CD1c-positive myeloid dendritic cell (primary cell): ENCODE data around the gene BCAR3.
"Not testable (repeated sequence)": the region's sequence is repeated elsewhere in the genome, so short reads cannot be mapped to it uniquely, and the experiment has no call there.

Source experiments
- DNase-seq: peaks from one replicate; pipeline ENCODE4 v3.0.0-alpha.2; 2016; ENCODE audit errors: extremely low spot score

BCAR3 gene

GRCh38 chr1:93577536-93578432 is 103.9 kb downstream of the BCAR3 start:
- no peak for DNase-seq

- DNase-seq, result no peak
These were observed 104.9 kb downstream of the BCAR3 start for GRCh38 chr1:93576746-93577145.

GRCh38 chr1:93576346-93576745 is 105.3 kb downstream of the BCAR3 start:
- no peak for DNase-seq

DNA sequence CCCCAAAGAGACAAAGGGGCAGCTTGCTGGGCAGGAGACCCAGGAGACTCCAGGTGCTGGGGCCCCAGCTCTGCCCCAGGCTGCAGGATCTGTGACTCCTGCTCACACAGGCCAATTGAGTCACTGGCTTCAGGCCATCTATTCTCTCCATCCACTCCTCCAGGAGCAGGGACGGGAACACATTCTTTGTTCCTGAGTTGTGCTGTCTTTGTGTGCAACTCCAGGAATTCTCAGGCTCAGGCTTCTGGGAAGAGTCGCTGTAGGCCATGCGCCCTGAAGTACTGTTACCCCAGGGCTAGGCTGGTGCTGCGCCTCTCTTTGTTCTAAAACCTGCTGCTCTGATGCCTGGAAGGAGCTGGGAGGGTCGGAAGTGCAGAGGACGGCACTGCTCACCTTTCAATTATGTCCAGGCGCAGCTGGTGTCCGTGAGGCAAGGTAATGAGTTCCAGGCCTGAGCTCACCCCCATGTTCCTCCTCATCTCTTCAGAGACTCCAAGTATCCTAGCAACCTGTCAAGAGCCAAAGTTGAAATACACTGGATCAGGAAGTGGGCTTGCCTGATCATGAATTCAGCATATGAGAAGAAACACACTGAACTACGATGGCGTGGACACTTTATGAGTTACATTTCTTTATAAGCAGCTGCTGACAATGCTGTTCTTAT is 105.9 kb downstream of the BCAR3 start:
- no peak for DNase-seq

- no peak for DNase-seq
These were observed 106.6 kb downstream of the BCAR3 start for GRCh38 chr1:93574991-93575390.

GRCh38 chr1:93574511-93574910 is 107.1 kb downstream of the BCAR3 start:
- DNase-seq, result no peak

GRCh38 chr1:93573940-93574469 is 107.6 kb downstream of the BCAR3 start:
- DNase-seq, result no peak

DNA sequence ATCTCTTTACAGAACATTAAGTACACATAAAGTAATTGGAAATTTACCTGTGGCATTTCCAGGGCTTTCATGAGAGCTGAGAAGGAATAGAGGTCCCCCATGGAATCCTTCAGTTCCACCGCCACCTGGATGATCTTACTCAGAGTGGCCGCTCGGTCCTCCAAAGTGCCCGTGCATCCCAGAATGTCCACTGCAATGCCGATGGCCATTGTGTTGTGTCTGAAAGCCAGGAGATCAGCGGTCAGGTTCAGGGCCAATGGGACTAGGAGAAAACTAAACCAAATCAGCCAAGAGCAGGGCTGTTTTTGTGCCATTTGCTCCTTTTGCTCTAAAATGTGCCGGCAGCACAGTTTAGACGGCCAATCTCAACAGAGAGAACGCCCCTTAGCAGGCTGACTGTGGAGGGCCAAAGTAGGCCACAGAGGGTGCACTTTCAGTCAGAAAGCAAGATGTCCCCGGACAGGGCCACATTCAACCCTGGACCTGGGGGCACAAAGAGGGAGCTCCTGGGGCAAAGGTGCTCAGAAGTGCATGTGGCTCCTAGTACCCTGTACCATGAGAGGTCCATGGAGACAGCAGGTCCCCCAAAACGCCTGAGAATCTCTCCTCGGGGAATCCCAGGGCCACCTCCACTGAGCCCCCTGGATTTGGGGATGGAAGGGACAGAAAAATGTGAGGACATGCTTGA is 109.9 kb downstream of the BCAR3 start:
- no peak for DNase-seq

GRCh38 chr1:93569489-93569888 is 112.1 kb downstream of the BCAR3 start:
- DNase-seq, result no peak

GRCh38 chr1:93567255-93567918 is 114.2 kb downstream of the BCAR3 start:
- DNase-seq, result no peak

DNA sequence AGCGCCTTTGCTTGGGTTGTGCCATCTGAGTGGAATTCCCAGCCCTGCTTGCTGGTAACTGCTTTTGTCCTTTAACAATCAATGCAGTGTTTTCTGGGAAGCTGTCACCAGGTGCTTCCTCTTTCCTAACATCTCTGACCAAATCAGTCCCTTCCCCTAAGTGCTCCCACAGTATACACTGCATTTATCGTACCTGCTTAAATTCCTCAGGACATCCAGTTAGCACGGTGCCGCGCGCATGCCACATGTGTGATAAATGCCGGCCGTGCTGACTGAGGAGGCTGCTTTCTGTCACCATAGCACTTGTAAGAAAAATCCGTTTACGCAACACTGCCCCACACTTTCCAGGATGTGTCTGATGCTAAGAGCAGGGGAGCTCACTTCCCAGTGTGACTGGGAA is 115.4 kb downstream of the BCAR3 start:
- DNase-seq, result no peak

DNA sequence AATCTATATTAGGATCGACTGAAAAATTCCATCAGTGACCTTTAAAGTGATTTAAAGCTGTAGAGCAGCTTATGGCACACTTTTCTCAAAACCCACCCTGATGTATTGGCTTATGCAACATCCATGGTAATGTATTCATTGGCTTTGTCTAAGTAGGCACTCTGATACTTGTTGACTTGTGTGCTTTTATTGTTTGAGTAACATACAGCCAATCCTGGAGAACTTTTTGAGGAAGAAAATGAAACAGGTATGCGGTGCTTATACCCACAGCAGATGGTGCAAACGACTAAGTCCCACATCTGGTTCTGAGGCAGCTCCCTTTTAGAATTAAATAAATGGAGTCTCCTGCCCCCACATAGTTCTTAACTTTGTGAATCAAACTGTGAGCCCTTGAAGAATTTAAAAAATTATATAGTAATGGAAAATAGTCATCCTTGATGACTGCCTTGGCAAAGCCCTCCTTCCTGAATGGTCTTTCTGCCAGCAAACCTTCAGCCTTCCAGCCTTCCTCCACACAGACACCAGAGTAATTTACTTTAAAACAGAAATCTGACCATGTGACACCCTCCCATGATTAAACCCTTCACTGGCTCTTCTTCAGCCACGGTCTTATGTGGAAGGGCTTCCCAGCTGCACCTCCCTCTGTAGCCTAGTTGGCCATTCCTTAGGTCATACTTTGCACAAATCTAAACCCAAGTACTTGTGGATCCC is 116.0 kb downstream of the BCAR3 start:
- no peak for DNase-seq

DNA sequence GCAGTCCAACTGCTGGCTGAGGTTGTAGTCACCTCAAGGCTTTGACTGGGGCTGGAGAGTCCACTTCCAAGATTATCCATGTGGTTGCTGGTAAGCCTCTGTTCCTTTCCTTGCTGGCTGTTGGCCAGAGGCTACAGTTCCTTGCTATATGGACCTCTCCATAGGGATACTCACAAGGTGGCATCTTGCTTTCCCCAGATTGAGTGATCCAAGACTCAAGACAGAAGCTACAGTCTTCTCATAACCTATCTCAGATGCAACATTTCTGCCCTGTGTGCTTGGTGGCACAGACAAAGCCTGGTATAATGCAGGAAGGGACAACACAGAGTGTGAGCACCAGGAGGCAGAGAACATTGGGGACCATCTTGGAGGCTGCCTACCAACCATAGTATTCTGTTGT is 121.9 kb downstream of the BCAR3 start:
- no peak for DNase-seq

- peak; percentile 46 for DNase-seq
These were observed 122.6 kb downstream of the BCAR3 start for GRCh38 chr1:93559045-93559444.

DNA sequence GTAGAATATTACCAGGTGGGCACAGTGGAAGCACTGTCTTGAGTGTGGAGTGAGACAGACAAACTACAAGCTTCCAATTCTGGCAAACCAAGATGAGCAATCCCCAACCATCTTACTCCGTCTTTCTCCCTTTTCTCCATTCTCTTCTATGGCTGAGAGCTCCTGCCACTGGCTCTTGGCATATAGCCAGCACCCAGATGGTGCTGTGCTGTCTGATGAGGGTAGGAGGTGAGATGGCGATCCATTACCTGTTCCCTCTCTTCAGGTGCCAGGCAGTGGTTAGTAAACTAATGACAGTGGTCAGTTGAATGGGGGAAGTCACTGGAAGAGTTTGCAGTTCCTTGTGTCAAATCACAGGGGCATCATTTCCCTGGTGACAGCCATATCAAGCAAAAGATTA is 125.3 kb downstream of the BCAR3 start:
- DNase-seq, result no peak

DNA sequence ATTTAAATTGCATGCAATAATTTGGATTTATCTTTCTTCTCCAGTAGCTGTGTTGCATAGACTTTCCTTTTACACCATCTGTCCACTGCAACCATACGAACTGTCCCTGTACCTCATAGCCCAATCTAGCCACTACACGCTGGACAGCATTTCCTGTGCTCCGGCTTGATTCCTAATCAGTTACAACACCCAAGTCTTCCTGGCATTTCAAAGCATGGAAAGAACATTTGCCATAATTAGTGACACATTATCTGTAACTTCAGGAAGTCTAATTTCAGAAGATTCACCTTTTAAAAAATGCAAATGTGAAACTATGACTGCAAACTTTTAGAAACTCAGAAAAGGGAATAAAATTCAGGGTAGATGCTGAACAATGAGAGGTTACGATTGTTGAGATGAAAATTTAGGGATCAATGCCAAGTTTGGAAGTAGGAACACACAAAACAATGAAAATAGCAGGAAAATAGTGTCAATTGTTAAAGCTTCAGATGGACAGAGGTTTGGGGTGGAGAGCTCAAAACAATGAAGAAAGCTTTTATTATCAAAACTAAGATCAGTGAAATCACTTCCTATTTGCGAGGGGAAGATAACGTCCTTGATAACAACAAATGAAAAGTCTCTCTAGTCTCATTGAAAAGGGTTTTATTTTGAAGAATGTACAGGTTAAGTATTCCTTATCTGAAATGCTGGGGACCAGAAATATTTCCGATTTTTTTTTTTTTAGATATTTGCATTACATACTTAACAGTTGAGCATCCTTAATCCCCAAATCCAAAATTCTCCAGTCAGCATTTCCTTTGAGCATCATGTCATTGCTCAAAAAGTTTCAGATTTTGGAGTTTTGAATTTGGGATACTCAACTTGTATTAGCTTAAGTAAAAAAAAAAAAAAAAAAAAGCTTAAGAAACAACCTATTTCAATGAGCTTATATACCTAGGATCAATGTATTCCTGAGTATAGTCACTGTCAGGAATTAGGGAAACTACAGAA is 126.5 kb downstream of the BCAR3 start:
- DNase-seq, result no peak

DNA sequence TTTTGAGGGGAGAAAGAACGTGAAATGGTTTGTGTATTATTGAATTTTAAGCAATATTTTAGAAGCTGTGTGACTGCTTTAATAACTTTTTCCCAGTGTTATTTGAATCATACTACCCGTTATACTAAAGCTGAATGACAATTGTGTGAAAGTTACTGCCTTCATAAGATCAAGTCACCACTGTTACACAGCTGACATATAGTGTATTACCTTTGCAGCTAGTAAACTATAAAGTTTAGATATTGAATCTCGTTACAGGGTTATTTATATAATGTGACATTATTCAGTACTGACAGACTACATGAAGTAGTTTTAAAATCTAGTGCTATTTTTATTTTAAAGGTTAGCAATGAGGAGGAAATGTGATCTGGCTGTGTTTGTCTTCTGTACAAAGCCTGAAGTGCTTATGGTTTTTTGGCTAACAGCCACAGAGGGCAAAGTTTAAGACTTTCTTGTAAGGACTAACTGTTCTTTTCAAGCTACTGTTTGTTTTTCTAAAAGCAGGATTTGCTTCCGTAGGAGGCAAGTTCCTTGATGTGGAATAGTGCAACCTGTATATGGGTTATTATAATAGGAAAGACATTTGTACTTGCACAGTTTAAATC is 127.6 kb downstream of the BCAR3 start:
- DNase-seq, result not testable (repeated sequence)

GRCh38 chr1:93552741-93553455 is 128.7 kb downstream of the BCAR3 start:
- DNase-seq, result no peak

- peak; percentile 33 for DNase-seq
These were observed 131.8 kb downstream of the BCAR3 start for GRCh38 chr1:93549811-93550210.
